C4-2B (cell line): ENCODE measurements around the gene NCAPD2.

ENCODE experiments used
- ZFX ChIP-seq: fragments of 450-650 bp; IDR thresholded peaks from 2 replicates; pipeline ENCODE4 v1.6.1; 2017
- TF ChIP-seq, protein P1 (sequence below): fragments of 450-650 bp; conservative IDR thresholded peaks from 2 replicates; pipeline ENCODE4 v1.5.1; 2017; ENCODE audit warnings: mild to moderate bottlenecking

GRCh38 chr12:6450091-6450868, 43.6 kb upstream of the NCAPD2 start:
- TF ChIP-seq, protein P1, sequence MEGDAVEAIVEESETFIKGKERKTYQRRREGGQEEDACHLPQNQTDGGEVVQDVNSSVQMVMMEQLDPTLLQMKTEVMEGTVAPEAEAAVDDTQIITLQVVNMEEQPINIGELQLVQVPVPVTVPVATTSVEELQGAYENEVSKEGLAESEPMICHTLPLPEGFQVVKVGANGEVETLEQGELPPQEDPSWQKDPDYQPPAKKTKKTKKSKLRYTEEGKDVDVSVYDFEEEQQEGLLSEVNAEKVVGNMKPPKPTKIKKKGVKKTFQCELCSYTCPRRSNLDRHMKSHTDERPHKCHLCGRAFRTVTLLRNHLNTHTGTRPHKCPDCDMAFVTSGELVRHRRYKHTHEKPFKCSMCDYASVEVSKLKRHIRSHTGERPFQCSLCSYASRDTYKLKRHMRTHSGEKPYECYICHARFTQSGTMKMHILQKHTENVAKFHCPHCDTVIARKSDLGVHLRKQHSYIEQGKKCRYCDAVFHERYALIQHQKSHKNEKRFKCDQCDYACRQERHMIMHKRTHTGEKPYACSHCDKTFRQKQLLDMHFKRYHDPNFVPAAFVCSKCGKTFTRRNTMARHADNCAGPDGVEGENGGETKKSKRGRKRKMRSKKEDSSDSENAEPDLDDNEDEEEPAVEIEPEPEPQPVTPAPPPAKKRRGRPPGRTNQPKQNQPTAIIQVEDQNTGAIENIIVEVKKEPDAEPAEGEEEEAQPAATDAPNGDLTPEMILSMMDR: no peak
- TF ChIP-seq ZFX: no peak
